Mucosa of descending colon (tissue), 3 donors: ENCODE data around the gene PSMG3. TPM values are rescaled to one million over a fixed set of nuclear protein-coding genes. Genes with fewer than 3 reads are reported as not detected.

Experiments used
- ATAC-seq: fragments of 200-7000 bp; cut with Tn5 transposase; one replicate; pipeline ENCODE4 v1.9.1; 2020; ENCODE audit warnings: mild to moderate bottlenecking, moderate library complexity
- DNase-seq, 3 donors: peaks; one replicate each; pipeline ENCODE4 v3.0.0-alpha.2; 2020
- H3K36me3 ChIP-seq: fragments of 200-600 bp; one replicate; pipeline ENCODE4 v1.8.0; 2021; ENCODE audit warnings: low read depth, mild to moderate bottlenecking
- H3K4me1 ChIP-seq: fragments of 200-600 bp; one replicate; pipeline ENCODE4 v1.8.0; 2021; ENCODE audit warnings: low read depth, mild to moderate bottlenecking
- H3K4me3 ChIP-seq: fragments of 200-600 bp; one replicate; pipeline ENCODE4 v1.8.0; 2021; ENCODE audit warnings: mild to moderate bottlenecking
- H3K9me3 ChIP-seq: fragments of 200-600 bp; one replicate; pipeline ENCODE4 v1.8.0; 2021; ENCODE audit warnings: mild to moderate bottlenecking
- intact Hi-C, 2 donors: fragments of 100-400 bp; cut with DNase I in 1 of 2; cut with micrococcal nuclease in 1 of 2; formaldehyde crosslinking; loops; one replicate each; pipeline versions ENCODE4 v1.11.0 to v1.11.1; 2022; cut with DNase I, micrococcal nuclease
- total RNA-seq, 3 donors: library from RNA; stranded (reverse); fragmentation: NEBNext Ultra II Directional in 2 of 3; extraction: Animal tissue kit (Norgen Biotek cat#: 25700) in 2 of 3; gene quantifications; one replicate each; pipeline versions ENCODE4 v1.2.1 to v1.2.4, GENCODE V29; 2021 to 2023
- TF ChIP-seq, protein P1 (sequence below): fragments of 200-600 bp; IDR thresholded peaks from one replicate; pipeline ENCODE4 v1.8.0; 2022; ENCODE audit warnings: antibody characterized with exemption, mild to moderate bottlenecking
- donor health status: DM: no; HTN: no; CAD: no; lungs with moderate emphysema.
- donor health status: DM: no; HTN: no; CAD: no.
- donor health status: DM: no; HTN: yes; CAD: no.

The PSMG3 gene
- total RNA-seq, 3 donors from 2014 or later: 22.6 to 26.0 (median 22.9) TPM

DNA sequence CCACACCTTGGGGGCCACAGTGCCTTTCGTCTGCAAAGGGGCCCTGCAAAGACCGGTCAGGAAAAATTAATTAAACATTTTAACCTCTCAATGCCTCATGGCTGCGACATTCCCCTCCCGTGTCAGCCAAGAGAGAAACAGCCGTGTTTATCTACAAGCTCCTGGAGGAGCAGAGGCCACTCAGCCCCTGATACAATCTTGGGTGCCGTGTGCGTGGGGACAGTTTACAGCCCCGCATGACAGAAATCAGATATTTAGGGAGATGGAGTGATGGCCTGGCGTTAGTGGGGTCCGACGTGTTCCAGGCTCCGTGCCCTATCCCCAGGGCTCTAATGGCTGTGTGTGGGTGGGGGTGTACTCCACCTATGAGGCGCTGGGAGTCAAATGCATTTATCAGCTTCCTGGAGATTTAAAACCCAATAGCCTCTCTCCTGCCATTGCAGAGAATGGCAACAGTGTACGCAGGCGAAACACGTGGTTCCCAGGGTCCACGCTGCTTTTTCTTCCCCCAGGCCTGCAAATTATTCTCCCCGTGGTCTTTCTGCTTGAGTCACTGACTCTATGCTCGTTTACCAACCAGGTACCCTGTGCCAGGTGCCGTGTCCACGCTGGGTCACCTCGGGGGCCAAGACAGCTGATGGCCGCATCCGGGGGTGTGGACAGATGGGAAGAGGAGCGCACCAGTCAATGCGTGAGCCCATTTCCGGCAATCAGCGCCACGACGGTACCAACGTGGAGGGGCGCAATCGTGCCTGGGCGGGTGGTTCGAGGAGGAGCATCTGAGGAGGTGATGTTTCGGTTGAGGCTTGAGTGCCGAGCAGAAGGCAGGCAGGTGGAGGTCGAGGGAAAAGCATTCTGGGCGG lies 26.6 kb upstream of the PSMG3 start:
- H3K4me1 ChIP-seq: no peaks in the 10 kb centered on the region
- intact Hi-C loops: no loop called here
- ATAC-seq (no peak), DNase-seq (no peak)
- TF ChIP-seq, protein P1, sequence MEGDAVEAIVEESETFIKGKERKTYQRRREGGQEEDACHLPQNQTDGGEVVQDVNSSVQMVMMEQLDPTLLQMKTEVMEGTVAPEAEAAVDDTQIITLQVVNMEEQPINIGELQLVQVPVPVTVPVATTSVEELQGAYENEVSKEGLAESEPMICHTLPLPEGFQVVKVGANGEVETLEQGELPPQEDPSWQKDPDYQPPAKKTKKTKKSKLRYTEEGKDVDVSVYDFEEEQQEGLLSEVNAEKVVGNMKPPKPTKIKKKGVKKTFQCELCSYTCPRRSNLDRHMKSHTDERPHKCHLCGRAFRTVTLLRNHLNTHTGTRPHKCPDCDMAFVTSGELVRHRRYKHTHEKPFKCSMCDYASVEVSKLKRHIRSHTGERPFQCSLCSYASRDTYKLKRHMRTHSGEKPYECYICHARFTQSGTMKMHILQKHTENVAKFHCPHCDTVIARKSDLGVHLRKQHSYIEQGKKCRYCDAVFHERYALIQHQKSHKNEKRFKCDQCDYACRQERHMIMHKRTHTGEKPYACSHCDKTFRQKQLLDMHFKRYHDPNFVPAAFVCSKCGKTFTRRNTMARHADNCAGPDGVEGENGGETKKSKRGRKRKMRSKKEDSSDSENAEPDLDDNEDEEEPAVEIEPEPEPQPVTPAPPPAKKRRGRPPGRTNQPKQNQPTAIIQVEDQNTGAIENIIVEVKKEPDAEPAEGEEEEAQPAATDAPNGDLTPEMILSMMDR: no peak
- no peaks in the 10 kb centered on the region for H3K9me3 ChIP-seq
- H3K4me3 ChIP-seq: no peak overlapping the region
- H3K36me3 ChIP-seq: no peaks in the 10 kb centered on the region

DNA sequence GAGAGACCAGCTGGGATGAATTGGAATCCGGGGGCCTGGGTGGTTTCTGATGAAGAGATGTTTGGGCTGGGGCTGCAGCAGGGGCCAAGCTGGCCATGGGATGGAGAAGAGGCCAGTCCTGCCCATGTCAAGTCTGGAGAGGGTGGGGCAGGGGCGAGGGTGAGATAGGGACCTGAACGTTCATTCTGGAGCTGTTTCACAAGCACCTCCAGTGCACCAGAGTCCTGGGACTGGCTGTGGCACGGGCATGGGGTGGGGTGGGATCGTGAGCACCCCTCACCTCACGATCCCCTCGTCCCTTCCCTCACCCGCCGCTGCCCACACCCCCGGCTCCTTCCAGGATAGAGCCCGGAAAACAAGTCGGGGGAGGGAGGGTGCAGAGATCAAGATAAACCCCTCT lies 25.8 kb upstream of the PSMG3 start:
- intact Hi-C loops: no loop called here
- H3K9me3 ChIP-seq: no peaks in the 10 kb centered on the region
- TF ChIP-seq, protein P1: no peak
- H3K36me3 ChIP-seq: no peaks in the 10 kb centered on the region
- no peaks in the 10 kb centered on the region for H3K4me1 ChIP-seq
- ATAC-seq (no peak), DNase-seq (no peak)
- H3K4me3 ChIP-seq: no peak overlapping the region

DNA sequence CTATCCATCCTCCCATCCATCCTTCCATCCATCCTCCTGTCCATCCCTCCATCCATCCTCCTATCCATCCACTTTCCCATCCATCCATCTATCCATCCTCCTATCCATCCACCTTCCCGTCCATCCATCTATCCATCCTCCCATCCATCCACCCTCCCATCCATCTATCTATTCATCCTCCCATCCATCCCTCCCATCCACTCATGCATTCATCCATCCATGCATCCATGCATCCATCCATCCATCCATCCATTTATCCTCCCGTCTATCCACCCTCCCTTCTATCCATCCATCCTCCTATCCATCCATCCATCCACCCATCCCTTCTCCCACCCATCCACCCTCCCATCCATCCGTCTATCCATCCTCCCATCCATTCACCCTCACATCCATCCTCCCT lies 25.2 kb upstream of the PSMG3 start:
- Histone ChIP-seq H3K4me3 (no peak overlapping the region), H3K4me1 (no peaks in the 10 kb centered on the region), H3K9me3 (no peaks in the 10 kb centered on the region), H3K36me3 (no peaks in the 10 kb centered on the region)
- DNase-seq (no peak), ATAC-seq (no peak)
- intact Hi-C loops: no loop called here
- TF ChIP-seq, protein P1: no peak

DNA sequence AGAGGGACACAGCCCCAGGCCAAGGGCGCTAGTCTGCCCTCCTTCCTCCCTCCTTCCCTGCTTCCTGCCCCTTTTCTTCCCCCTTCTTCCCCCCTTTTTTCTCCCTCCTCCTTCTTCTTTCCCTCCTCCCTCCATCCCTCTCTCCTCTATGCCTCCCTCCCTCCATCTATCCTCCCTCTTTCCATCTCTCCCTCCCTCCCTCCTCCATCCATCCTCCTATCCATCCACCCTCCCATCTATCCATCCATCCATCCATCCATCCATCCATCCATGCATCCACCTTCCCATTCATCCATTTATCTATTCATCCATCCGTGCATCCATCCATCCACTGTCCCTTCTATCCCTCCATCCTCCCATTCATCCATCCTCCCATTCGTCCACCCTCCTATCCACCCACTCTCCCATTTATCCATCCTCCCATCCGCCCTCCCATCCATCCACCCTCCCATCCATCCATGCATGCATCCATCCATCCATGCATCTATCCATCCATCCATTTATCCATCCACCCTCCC lies 24.1 kb upstream of the PSMG3 start:
- intact Hi-C loops: no loop called here
- no peak for ATAC-seq
- no peaks in the 10 kb centered on the region for H3K4me1 ChIP-seq

DNA sequence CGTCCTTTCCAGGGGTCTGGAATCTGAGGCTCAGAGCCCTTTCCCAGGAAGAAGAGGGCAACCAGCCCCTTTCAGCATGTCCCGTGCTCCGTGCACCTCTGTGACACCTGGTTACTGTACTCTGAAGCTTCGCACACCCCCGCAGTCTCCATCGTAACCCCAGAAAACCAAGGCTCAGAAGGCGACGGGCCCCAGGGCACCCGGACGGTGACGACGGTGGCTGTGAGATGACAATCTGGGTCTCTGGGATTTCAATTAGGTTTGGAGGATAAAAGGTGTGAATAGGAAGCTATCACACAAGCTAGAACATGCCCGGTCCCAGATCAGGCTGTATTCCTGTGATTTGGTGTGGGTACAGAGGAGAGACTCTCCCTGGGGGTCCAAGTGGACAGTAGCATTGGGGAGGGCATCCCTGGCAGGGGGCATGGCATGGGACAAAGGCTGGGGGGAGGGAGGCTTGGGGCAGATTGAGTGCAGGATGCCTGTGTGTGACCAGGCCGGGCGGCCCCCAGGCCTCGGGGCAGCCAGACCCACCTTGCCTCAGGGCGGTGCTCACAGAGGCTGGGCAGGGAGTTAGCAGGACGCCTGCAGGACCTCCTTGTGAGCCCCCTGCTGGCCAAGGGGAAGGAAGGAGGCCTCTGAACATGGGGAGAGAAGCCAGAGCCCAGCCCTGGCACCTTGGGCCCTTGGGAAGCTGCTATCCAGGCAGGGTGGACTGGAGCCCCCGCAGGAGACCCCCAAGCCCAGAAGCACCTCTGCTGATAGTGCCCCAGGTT lies 23.4 kb upstream of the PSMG3 start:
- H3K9me3 ChIP-seq: peaks cover 8% of the 10 kb centered on the region
- H3K4me3 ChIP-seq: no peak overlapping the region
- ATAC-seq (peak; percentile 26), DNase-seq (peak in 1 of 3 donors; percentile 42)
- TF ChIP-seq, protein P1: no peak
- no peaks in the 10 kb centered on the region for H3K36me3 ChIP-seq
- intact Hi-C loops: no loop called here
- no peaks in the 10 kb centered on the region for H3K4me1 ChIP-seq

More for the DNA sequence above, 24.1 kb upstream of the PSMG3 start:
- Histone ChIP-seq H3K4me3 (no peak overlapping the region), H3K36me3 (no peaks in the 10 kb centered on the region), H3K9me3 (peaks cover 3% of the 10 kb centered on the region)
- peak in 1 of 3 donors; percentile 20 for DNase-seq
- TF ChIP-seq, protein P1: no peak
